HUES6 (cell line): Measurements from ENCODE around the gene ANKRD13B.

Experiments used
- H3K27ac ChIP-seq: 2 replicates; pipeline ENCODE4 v1.7.0; 2013; ENCODE audit warnings: low read depth, mild to moderate bottlenecking, low read length, inconsistent platforms
- H3K27me3 ChIP-seq: 2 replicates; pipeline ENCODE4 v1.6.1; 2013; ENCODE audit warnings: low read length; ENCODE audit not compliant: control insufficient read depth, insufficient read depth
- H3K36me3 ChIP-seq: 2 replicates; pipeline ENCODE4 v1.6.1; 2013; ENCODE audit warnings: low read length; ENCODE audit not compliant: control insufficient read depth, insufficient read depth
- H3K4me1 ChIP-seq: 2 replicates; pipeline ENCODE4 v1.6.1; 2013; ENCODE audit warnings: low read length; ENCODE audit not compliant: control insufficient read depth, insufficient read depth
- H3K4me3 ChIP-seq: 2 replicates; pipeline ENCODE4 v1.5.1; 2013; ENCODE audit warnings: low read depth, low read length
- H3K9ac ChIP-seq: one replicate; pipeline ENCODE4 v1.6.1; 2013; ENCODE audit warnings: mild to moderate bottlenecking, low read length
- H3K9me3 ChIP-seq: 2 replicates; pipeline ENCODE4 v1.6.1; 2013; ENCODE audit warnings: low read depth, low read length; ENCODE audit not compliant: control insufficient read depth, insufficient read depth

ANKRD13B gene

GRCh38 chr17:29622337-29623282, 29.7 kb downstream of the ANKRD13B start, which contains the start of gene CORO6:
TSS of gene CORO6 (minus strand) at chr17:29622912. CDS start at chr17:29621421, 1,491 bp downstream.
- H3K9ac ChIP-seq: peak within 1 kb of the TSS; percentile 69
- peaks cover 52% of the 10 kb centered on the region for H3K27me3 ChIP-seq
- no peaks in the 10 kb centered on the region for H3K9me3 ChIP-seq
- H3K27ac ChIP-seq: peak within 1 kb of the TSS; percentile 39; the same call in 1 of the 2 replicates
- peaks cover 55% of the 10 kb centered on the region for H3K4me1 ChIP-seq
- peak within 1 kb of the TSS; percentile 73 for H3K4me3 ChIP-seq
- no peaks in the 10 kb centered on the region for H3K36me3 ChIP-seq

- Histone ChIP-seq H3K27ac (peak overlapping the region; percentile 39; the same call in 1 of the 2 replicates), H3K9me3 (no peaks in the 10 kb centered on the region), H3K4me3 (peak overlapping the region; percentile 73), H3K4me1 (peaks cover 52% of the 10 kb centered on the region), H3K27me3 (peaks cover 46% of the 10 kb centered on the region), H3K9ac (peak overlapping the region; percentile 69), H3K36me3 (no peaks in the 10 kb centered on the region)
Measured at GRCh38 chr17:29623283-29623647, 30.3 kb downstream of the ANKRD13B start.

- Histone ChIP-seq H3K4me1 (peaks cover 38% of the 10 kb centered on the region), H3K27me3 (peaks cover 33% of the 10 kb centered on the region), H3K9ac (no peak overlapping the region), H3K27ac (no peak overlapping the region), H3K36me3 (no peaks in the 10 kb centered on the region), H3K4me3 (no peak overlapping the region), H3K9me3 (no peaks in the 10 kb centered on the region)
Measured at GRCh38 chr17:29624586-29624985, 31.7 kb downstream of the ANKRD13B start.

- Histone ChIP-seq H3K9ac (no peak overlapping the region), H3K36me3 (no peaks in the 10 kb centered on the region), H3K4me1 (peaks cover 32% of the 10 kb centered on the region), H3K4me3 (no peak overlapping the region), H3K27ac (no peak overlapping the region), H3K9me3 (no peaks in the 10 kb centered on the region), H3K27me3 (peaks cover 32% of the 10 kb centered on the region)
Measured at GRCh38 chr17:29625037-29625750, 32.3 kb downstream of the ANKRD13B start.

DNA sequence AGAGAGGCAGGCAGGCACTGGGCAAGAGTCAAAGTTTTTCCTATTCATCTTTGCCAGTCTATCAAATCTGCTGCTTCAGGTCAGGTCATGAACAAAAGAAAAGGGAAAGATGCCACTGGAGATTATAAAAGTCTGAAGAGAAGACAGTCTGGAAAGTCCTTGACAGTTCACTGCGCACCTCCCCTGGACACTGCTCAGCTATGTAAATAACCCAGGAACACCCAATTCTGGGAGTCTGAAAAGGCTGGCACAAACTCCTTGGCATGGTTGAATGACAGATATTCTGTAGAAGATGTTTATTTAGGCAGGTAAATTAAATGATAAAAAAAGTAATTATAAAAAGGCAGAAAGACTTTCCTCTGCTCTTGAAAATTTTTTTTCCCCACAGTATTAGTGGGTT, 35.0 kb downstream of the ANKRD13B start:
- Histone ChIP-seq H3K36me3 (peaks cover 19% of the 10 kb centered on the region), H3K27me3 (peaks cover 9% of the 10 kb centered on the region), H3K9me3 (no peaks in the 10 kb centered on the region), H3K4me1 (peaks cover 16% of the 10 kb centered on the region), H3K27ac (no peak overlapping the region), H3K4me3 (no peak overlapping the region), H3K9ac (no peak overlapping the region)

- Histone ChIP-seq H3K4me3 (no peak overlapping the region), H3K9me3 (no peaks in the 10 kb centered on the region), H3K36me3 (peaks cover 19% of the 10 kb centered on the region), H3K9ac (no peak overlapping the region), H3K27me3 (peaks cover 2% of the 10 kb centered on the region), H3K27ac (no peak overlapping the region), H3K4me1 (peaks cover 10% of the 10 kb centered on the region)
Measured at GRCh38 chr17:29628644-29629043, 35.7 kb downstream of the ANKRD13B start.

- H3K27ac ChIP-seq: no peak overlapping the region
- H3K36me3 ChIP-seq: peaks cover 19% of the 10 kb centered on the region
- no peaks in the 10 kb centered on the region for H3K9me3 ChIP-seq
- no peaks in the 10 kb centered on the region for H3K27me3 ChIP-seq
- H3K4me1 ChIP-seq: peaks cover 5% of the 10 kb centered on the region; the same call in 1 of the 2 replicates
- no peak overlapping the region for H3K9ac ChIP-seq
- no peak overlapping the region for H3K4me3 ChIP-seq
Measured at GRCh38 chr17:29629839-29630238, 36.9 kb downstream of the ANKRD13B start.

- H3K9me3 ChIP-seq: no peaks in the 10 kb centered on the region
- no peak overlapping the region for H3K27ac ChIP-seq
- no peaks in the 10 kb centered on the region for H3K4me1 ChIP-seq
- H3K9ac ChIP-seq: no peak overlapping the region
- H3K4me3 ChIP-seq: no peak overlapping the region
- H3K36me3 ChIP-seq: peaks cover 19% of the 10 kb centered on the region
- H3K27me3 ChIP-seq: no peaks in the 10 kb centered on the region
Measured at GRCh38 chr17:29630630-29631193, 37.8 kb downstream of the ANKRD13B start.

DNA sequence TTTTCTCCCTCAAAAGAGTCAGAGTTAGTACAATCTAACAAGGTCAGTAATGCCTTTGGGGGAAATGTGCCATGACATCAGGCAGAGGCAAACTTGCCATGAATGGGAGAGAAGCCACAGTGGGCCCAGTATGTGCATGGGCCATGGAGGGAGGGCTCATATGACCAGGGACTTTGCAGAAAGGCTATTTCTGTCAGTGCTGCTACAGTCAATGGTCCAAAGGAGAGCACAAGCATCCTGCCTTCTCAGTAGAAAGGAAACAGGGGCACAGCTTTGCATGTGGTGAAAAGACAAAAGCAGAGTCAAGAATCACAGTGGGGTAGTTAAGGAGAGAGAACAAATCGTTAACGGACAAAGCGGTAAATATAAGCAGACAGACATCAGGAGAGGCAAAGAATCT, 41.0 kb downstream of the ANKRD13B start:
- H3K4me3 ChIP-seq: no peak overlapping the region
- peaks cover 23% of the 10 kb centered on the region for H3K36me3 ChIP-seq
- no peak overlapping the region for H3K9ac ChIP-seq
- H3K4me1 ChIP-seq: peaks cover under 1% of the 10 kb centered on the region; the same call in 1 of the 2 replicates
- H3K27ac ChIP-seq: no peak overlapping the region
- no peaks in the 10 kb centered on the region for H3K27me3 ChIP-seq
- no peaks in the 10 kb centered on the region for H3K9me3 ChIP-seq

GRCh38 chr17:29640413-29640812, 47.5 kb downstream of the ANKRD13B start:
- no peaks in the 10 kb centered on the region for H3K27me3 ChIP-seq
- H3K9me3 ChIP-seq: no peaks in the 10 kb centered on the region
- H3K36me3 ChIP-seq: peaks cover 4% of the 10 kb centered on the region; the same call in 1 of the 2 replicates
- no peak overlapping the region for H3K9ac ChIP-seq
- no peak overlapping the region for H3K27ac ChIP-seq
- no peak overlapping the region for H3K4me3 ChIP-seq
- peaks cover 19% of the 10 kb centered on the region for H3K4me1 ChIP-seq
